ENCODE results near the gene ONECUT1. TPM values are rescaled to one million over a fixed set of nuclear protein-coding genes. Genes with fewer than 3 reads are reported as not detected.

ONECUT1 gene
- total RNA-seq = not detected in 2 replicates

DNA sequence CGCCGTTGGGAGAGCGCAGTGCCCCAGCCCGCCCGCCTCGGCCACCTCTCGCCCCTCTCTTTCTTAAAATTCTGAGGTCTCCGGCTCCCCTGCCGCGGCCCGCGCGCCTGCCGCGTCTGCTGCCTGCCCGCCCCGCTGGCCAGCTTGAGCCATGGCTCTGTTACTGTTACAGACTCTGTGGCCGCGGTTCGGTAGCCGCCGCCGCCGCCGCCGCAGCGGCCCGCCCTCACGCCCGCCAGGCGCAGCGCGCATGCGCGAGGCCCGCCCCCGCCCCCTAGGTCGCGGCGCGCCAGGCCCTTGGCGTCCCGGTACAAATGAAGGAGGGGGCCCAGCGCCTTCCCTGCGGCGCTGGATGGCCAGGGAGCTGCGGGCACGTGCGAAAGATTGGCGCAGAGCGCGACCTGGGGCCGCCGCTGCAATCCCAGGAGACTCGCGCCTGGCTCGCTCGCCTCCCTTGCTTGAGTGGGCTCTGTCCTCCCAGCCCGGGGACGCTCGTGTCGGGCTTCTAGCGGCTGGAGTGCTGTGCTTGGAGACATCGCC lies at the start of gene ONECUT1:
ONECUT1 (minus strand) TSS at position 168 of the 540 bp plus-strand sequence. CDS start 452 bp downstream, outside the sequence.

Other genes with a start within 250 kb of the ONECUT1 start
- gene ARPP19, start 221.3 kb downstream of the ONECUT1 start, total RNA-seq = 55.8 and 60.5 TPM in 2 replicates
- 23.0 and 26.2 TPM in 2 replicates for gene ATOSA, start 110.9 kb downstream of the ONECUT1 start, total RNA-seq

All from cardiac ventricle fibroblast (primary cell).